Mesodermal cell (in vitro differentiated cells): Measurements from ENCODE around the gene TOX2.
"Not testable (repeated sequence)": the region's sequence is repeated elsewhere in the genome, so short reads cannot be mapped to it uniquely, and the experiment has no call there.

Source experiments
- H3K27ac ChIP-seq: 2 replicates; pipeline ENCODE4 v1.7.0; 2013; ENCODE audit warnings: mild to moderate bottlenecking, low read depth, low read length, moderate library complexity; ENCODE audit not compliant: severe bottlenecking
- H3K36me3 ChIP-seq: 2 replicates; pipeline ENCODE4 v1.7.1; 2013; ENCODE audit warnings: mild to moderate bottlenecking, low read length, moderate library complexity; ENCODE audit not compliant: control insufficient read depth, insufficient read depth
- H3K4me1 ChIP-seq: one replicate; pipeline ENCODE4 v1.7.1; 2013; ENCODE audit warnings: mild to moderate bottlenecking, low read length; ENCODE audit not compliant: insufficient read depth, control insufficient read depth, poor library complexity, severe bottlenecking
- H3K4me3 ChIP-seq: 2 replicates; pipeline ENCODE4 v1.7.0; 2013; ENCODE audit warnings: low read length, control low read depth, mild to moderate bottlenecking; ENCODE audit not compliant: insufficient read depth, poor library complexity, severe bottlenecking; ENCODE audit errors: extremely low read depth
- H3K9me3 ChIP-seq: 2 replicates; pipeline ENCODE4 v1.7.1; 2013; ENCODE audit warnings: mild to moderate bottlenecking, low read length, moderate library complexity; ENCODE audit not compliant: control insufficient read depth
- WGBS, 2 experiments: methylation state at CpG; one replicate each; pipeline ENCODE4 v1.1.5; 2013; ENCODE audit warnings: missing lambda C conversion rate in 2 of 2; ENCODE audit not compliant: insufficient coverage in 2 of 2; 5-methylcytosine and 5-hydroxymethylcytosine counted together

TOX2 gene

DNA sequence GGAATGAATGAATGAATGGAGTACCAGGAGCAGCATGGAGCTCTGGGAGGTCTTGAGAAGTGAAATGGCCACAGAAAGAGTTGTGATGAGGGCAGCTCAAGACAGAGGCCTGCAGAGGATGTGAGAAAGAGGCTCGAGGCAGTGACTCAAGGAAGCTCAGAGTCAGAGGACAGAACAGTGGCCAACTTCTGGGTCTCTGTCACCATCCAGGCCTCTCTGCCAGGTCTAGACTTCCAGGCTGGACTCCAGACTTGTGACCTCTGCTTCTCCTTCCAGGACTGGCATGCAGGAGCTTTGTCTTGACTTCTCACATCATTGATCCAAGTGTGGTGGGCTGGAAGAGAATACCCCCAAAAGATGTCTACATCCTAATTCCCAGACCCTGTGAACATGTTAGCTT lies 119.8 kb downstream of the TOX2 start:
- Histone ChIP-seq H3K4me3 (no peak overlapping the region), H3K27ac (no peak overlapping the region), H3K4me1 (no peaks in the 10 kb centered on the region), H3K36me3 (no peaks in the 10 kb centered on the region), H3K9me3 (no peaks in the 10 kb centered on the region)
- 91 to 100% methylated on average over 1 of the region's 1 CpG for WGBS, 2 experiments

DNA sequence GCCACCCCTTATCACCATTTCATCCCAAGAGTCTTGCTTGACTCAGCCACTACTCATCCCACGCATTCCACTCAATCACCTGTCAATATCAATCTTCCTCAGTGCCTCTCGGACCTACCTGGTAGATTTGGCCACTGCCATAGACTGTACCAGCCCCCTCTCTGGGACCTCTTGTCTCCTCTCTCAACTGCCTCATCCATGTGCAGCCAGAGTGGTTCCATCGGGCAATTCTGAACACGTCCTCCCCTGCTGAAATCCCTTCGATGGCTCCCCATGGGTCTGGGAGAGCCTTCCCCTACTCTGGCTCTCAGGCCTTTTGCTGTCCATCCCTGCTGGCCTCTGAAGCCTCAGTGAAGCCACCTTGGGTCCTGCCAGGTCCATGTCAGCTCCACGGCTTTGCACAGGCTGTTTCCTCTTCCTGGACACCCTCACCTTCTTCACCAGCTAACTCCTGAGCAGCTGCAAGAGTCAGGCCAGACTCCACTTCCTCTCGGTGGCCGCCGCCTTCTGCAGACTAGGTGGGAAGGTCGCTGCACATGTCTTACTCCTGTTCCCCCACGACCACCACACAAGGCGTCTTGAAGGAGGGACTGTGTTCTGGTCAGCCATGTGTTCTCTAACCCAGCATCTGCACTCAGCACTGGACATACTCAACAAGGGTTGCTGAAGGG lies 120.4 kb downstream of the TOX2 start:
- no peak overlapping the region for H3K27ac ChIP-seq
- WGBS, 2 experiments, result 83 to 86% methylated on average over 12 of the region's 12 CpGs
- no peaks in the 10 kb centered on the region for H3K9me3 ChIP-seq
- no peaks in the 10 kb centered on the region for H3K4me1 ChIP-seq
- no peak overlapping the region for H3K4me3 ChIP-seq
- no peaks in the 10 kb centered on the region for H3K36me3 ChIP-seq

DNA sequence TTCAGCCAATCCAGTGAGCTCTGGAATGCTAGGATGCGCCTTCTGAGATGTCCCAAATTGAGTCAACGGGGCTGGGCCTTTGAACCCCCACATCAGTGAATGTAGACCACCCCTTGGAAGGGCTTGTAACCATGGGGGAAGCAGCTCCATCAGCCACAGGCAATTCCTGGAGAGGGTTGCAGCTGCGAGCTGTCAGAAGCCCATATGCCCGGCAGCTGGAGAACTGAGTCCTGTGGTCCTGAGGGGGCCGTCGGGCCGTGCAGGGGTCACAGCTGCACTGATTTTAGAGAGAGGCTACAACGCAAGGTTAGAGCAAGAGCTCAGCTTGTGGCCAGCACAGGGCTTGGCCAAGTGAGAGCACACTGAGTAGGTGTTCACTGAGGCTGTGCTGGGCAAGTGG lies 121.3 kb downstream of the TOX2 start:
- H3K4me1 ChIP-seq, result no peaks in the 10 kb centered on the region
- H3K9me3 ChIP-seq, result no peaks in the 10 kb centered on the region
- no peak overlapping the region for H3K4me3 ChIP-seq
- no peaks in the 10 kb centered on the region for H3K36me3 ChIP-seq
- WGBS, 2 experiments, result 93 to 94% methylated on average over 7 to 8 of the region's 8 CpGs
- no peak overlapping the region for H3K27ac ChIP-seq

DNA sequence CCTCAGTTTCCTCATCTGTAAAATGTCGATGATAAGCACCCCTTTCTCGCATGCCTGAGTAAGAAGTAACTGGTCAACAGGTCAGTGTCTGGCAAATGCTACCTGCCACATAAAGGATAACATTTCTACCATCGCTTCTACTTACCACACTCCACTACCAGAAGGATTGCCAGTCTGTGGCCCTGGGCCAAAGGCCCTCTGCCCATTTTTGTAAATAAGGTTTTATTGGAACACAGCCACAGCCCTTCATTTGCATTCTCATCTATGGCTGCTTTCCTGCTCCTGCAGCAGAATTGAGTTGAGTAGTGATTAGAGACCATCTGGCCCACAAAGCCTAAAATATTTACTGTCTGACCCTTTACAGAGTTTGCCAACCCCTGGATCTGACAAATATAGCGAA lies 121.8 kb downstream of the TOX2 start:
- 80 to 96% methylated on average over 3 of the region's 4 CpGs for whole genome bisulfite sequencing, 2 experiments
- no peaks in the 10 kb centered on the region for H3K36me3 ChIP-seq
- no peak overlapping the region for H3K4me3 ChIP-seq
- no peaks in the 10 kb centered on the region for H3K9me3 ChIP-seq
- H3K27ac ChIP-seq, result no peak overlapping the region
- H3K4me1 ChIP-seq, result no peaks in the 10 kb centered on the region

DNA sequence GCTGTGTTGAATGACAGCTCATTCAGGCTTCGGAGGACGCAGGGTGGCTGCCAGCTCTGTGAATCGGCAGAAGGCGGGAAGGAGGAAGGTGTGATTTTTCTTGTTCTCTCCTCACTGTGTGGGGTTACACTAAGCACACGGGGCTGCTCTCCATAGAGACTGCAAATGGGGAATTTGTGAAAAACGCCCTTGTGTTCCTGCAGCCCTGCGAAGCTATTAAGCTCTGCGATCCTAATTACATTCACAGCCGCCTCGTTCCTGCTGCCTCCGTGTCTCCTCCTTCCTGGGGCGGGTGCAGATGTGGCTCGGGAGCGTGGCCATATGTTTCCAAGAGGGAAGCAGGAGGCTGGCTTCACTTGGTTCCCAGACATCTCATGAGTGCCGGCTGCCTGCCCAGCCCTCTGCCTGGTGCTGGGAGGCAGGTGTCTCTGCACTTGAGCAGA lies 124.0 kb downstream of the TOX2 start:
- Histone ChIP-seq H3K36me3 (no peaks in the 10 kb centered on the region), H3K4me1 (no peaks in the 10 kb centered on the region), H3K9me3 (no peaks in the 10 kb centered on the region), H3K4me3 (no peak overlapping the region), H3K27ac (no peak overlapping the region)
- WGBS, 2 experiments, result 72 to 74% methylated on average over 11 of the region's 15 CpGs

DNA sequence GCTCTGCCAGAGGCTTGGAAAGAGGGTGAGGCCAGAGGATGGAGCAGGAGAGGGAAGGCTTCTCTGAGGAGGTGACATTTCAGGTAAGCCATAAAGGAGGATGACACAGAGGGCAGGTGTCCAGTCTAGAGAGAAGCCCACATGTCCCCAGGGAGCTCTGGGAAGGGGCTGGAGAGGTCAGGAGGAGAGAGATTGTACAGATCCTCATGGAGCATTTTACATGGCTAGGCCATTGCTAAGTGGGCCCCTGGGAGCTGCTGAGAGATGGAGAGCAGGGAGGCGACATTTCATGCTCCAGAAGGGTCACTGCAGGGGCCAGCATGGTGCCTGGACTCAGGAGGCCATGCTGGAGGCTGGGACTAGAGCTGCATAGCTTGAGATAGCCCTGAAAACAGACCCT lies 124.5 kb downstream of the TOX2 start:
- no peak overlapping the region for H3K27ac ChIP-seq
- WGBS, 2 experiments, result 92 to 93% methylated on average over 1 of the region's 1 CpG
- no peaks in the 10 kb centered on the region for H3K9me3 ChIP-seq
- H3K4me1 ChIP-seq, result no peaks in the 10 kb centered on the region
- no peaks in the 10 kb centered on the region for H3K36me3 ChIP-seq
- no peak overlapping the region for H3K4me3 ChIP-seq

DNA sequence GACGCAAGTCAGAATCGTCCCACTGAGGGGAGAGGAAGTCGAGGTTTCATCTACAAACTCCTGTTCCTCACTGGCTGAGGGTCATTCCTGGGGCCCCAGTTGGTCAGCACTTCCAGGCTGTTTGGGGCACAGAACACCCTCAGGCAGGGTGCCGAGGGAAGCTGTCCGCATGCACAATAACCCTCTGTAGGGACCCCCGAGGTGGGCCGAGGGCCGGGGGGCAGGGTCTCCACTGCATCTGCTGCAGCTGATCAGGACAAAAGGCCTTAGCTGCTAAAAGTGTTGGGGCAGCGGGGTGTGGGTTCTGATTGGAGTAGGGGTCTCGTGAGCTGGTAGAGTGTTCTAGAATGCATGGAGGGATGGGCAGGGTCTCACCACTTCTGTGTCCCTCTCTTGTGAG lies 125.1 kb downstream of the TOX2 start:
- Histone ChIP-seq H3K4me1 (no peaks in the 10 kb centered on the region), H3K9me3 (no peaks in the 10 kb centered on the region), H3K4me3 (no peak overlapping the region), H3K27ac (no peak overlapping the region), H3K36me3 (no peaks in the 10 kb centered on the region)
- 77 to 78% methylated on average over 8 to 9 of the region's 10 CpGs for WGBS, 2 experiments

DNA sequence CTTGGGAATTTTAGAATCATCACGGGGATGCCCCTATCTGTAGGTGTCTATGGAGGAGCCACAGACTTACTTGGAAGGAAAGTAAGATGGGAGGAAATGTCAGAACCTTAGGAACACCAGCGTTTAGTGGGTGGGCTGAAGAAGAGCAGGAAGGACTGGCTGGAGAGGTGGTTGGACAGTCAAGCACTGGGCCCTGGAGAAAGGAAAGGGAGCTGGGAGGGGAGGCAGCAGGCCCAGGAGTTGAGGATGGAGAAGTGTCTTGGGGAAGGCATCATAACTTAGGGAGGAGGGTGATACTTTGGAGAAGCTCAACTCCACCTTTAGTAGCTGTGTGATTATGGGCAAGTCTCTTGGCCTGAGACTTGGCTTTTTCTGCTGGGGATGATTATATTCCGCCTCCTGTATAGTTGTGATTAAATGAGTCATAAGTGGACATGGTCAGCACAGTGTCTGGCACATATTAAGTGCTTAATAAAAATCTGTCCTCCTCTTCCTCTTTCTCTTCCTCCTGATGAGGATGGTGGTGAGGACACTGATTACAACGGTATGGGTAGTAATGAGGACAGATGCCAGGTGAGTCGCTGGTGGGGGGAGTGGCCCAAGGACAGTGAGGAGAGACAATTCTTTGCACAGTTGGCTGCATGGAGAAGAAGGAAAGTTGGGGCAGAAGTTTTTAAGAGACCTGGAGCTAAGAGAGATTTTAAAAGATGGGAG lies 125.7 kb downstream of the TOX2 start:
- no peak overlapping the region for H3K27ac ChIP-seq
- 83 to 100% methylated on average over 3 to 4 of the region's 5 CpGs for WGBS, 2 experiments
- H3K4me3 ChIP-seq, result no peak overlapping the region
- H3K9me3 ChIP-seq, result no peaks in the 10 kb centered on the region
- no peaks in the 10 kb centered on the region for H3K36me3 ChIP-seq
- H3K4me1 ChIP-seq, result no peaks in the 10 kb centered on the region

DNA sequence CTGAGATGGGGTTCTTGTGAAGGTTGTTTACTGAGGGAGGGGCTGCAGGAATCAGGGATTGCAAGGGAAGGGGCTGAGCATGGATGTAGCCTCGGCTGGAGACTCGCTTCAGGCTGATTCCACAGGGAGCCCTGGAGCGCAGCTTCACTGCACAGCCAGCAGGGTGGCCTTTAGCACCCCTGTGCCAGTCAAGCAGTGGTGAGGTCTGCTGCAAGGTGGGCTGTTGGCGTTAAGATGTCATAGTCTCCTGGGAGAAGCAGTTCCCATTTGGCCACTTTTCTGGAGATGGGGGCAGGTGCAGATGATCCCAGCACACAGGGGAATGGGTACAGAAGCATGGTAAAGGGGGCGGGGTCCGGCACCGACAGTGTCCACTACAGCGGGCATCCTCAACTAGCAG lies 126.3 kb downstream of the TOX2 start:
- H3K4me3 ChIP-seq, result no peak overlapping the region
- H3K9me3 ChIP-seq, result no peaks in the 10 kb centered on the region
- no peaks in the 10 kb centered on the region for H3K36me3 ChIP-seq
- WGBS, 2 experiments, result 86 to 97% methylated on average over 8 of the region's 8 CpGs
- no peak overlapping the region for H3K27ac ChIP-seq
- H3K4me1 ChIP-seq, result no peaks in the 10 kb centered on the region

DNA sequence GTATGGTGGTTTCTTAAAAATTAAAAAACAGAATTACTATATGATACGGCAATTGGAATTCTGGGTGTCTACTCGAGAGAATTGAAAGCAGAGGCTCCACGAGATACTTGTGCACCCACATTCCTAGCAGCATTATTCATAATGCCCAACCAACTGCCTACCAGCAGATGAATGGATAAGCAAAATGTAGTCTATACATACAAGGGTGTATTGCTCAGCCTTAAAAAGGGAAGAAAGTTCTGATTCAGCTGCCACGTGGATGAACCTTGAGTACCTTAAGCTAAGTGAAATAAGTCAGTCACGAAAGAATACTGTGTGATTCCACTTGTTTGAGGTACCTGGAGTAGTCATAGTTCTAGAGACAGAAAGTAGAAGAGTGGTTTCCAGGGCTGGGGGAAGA lies 130.1 kb downstream of the TOX2 start:
- not testable (repeated sequence) for H3K36me3 ChIP-seq, H3K9me3 ChIP-seq, H3K4me1 ChIP-seq, H3K4me3 ChIP-seq, H3K27ac ChIP-seq
- WGBS, 2 experiments, result 81 to 97% methylated on average over 2 of the region's 5 CpGs

DNA sequence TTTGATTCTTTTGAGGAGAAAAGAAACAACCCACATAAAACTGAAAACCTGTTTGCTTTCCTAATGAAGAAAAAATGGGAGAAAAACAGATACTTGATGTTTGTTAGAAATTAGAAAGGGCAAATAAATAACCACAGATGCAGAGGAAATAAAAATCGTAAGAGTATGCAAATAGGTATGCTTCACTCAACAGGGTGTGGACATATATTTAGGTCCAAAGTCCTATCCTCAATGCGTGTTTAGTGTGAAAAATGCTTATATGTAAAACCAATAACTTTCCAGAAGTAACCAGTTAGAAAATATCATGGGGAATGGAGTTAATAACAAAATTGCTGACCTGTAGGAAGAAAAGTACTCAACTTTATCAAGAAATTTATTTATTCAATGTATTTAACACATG lies 135.7 kb downstream of the TOX2 start:
- H3K27ac ChIP-seq, result no peak overlapping the region
- WGBS, 2 experiments, result 80 to 88% methylated on average over 1 of the region's 2 CpGs
- peaks cover 3% of the 10 kb centered on the region for H3K36me3 ChIP-seq
- no peaks in the 10 kb centered on the region for H3K9me3 ChIP-seq
- H3K4me3 ChIP-seq, result no peak overlapping the region
- no peaks in the 10 kb centered on the region for H3K4me1 ChIP-seq
